Testis (tissue), 3 donors: ENCODE measurements around the gene ZFP36L2. TPM values are rescaled to one million over a fixed set of nuclear protein-coding genes. Genes with fewer than 3 reads are reported as not detected.
A peak's percentile ranks its signal among the peaks of the same experiment; 100 is the strongest.

ENCODE experiments used
- DNase-seq: peaks from one replicate; pipeline ENCODE4 v3.0.0-alpha.2; 2019
- H3K27ac ChIP-seq, 2 donors: fragments of 200-600 bp; sonication (generic); one replicate each; pipeline ENCODE4 v1.5.1; 2019
- H3K27me3 ChIP-seq: fragments of 200-600 bp; sonication (generic); one replicate; pipeline ENCODE4 v1.5.1; 2019
- H3K36me3 ChIP-seq: fragments of 200-600 bp; sonication (generic); one replicate; pipeline ENCODE4 v1.5.1; 2017; ENCODE audit warnings: low read depth; ENCODE audit errors: missing control alignments
- H3K4me1 ChIP-seq: fragments of 200-600 bp; sonication (generic); one replicate; pipeline ENCODE4 v1.5.1; 2019
- H3K4me3 ChIP-seq, 2 donors: fragments of 200-600 bp; sonication (generic); one replicate each; pipeline ENCODE4 v1.5.1; 2017 to 2019
- H3K9me3 ChIP-seq: fragments of 200-600 bp; sonication (generic); one replicate; pipeline ENCODE4 v1.5.1; 2017
- CTCF ChIP-seq, 3 experiments: fragments of 450-650 bp in 2 of 3; fragments of 200-600 bp in 1 of 3; sonication (generic) in 1 of 3; IDR thresholded peaks; one replicate each; pipeline ENCODE4 v1.5.1; 2016 to 2019; ENCODE audit warnings: antibody characterized with exemption in 3 of 3, mild to moderate bottlenecking in 2 of 3, moderate library complexity in 1 of 3
- POLR2A ChIP-seq: fragments of 450-650 bp; IDR thresholded peaks from one replicate; pipeline ENCODE4 v1.6.1; 2017; ENCODE audit warnings: antibody characterized with exemption, mild to moderate bottlenecking, moderate library complexity
- WGBS, 2 donors: methylation state at CpG; one replicate each; pipeline ENCODE4 v1.1.5; 2018; 5-methylcytosine and 5-hydroxymethylcytosine counted together
- intact Hi-C: fragments of 100-400 bp; cut with DNase I; formaldehyde crosslinking; loops from one replicate; pipeline ENCODE4 v1.15.1; 2023; ENCODE audit warnings: low total_unique reads
- polyA plus RNA-seq: library from polyadenylated mRNA; stranded (reverse); fragments of 350-450 nt; fragmentation: Illumina TruSeq; extraction: RNeasy Lipid Tissue Mini Kit (QIAGEN cat#74804); gene quantifications from one replicate; pipeline ENCODE4 v1.2.3, GENCODE V29; 2014; ENCODE audit warnings: low read depth, low replicate concordance; ENCODE audit not compliant: insufficient read depth
- total RNA-seq, 2 donors: library from RNA; depleted of rRNA; stranded (reverse); fragments of >200 nt; gene quantifications; one replicate each; pipeline ENCODE4 v1.2.3, GENCODE V29; 2016

The ZFP36L2 gene
- total and polyA plus RNA-seq, 3 donors from 2014 or later = 35.7 to 54.4 (median 45.4) TPM

- no peak for DNase-seq
- WGBS, 2 donors = 47 to 49% methylated on average over 5 of the region's 5 CpGs
- Histone ChIP-seq H3K4me1 (peaks cover 26% of the 10 kb centered on the region), H3K9me3 (no peaks in the 10 kb centered on the region), H3K27ac (peak overlapping the region; percentile 2 to 76), H3K27me3 (no peaks in the 10 kb centered on the region), H3K36me3 (no peaks in the 10 kb centered on the region), H3K4me3 (no peak overlapping the region)
- intact Hi-C loops = no loop called here
- TF ChIP-seq CTCF (IDR thresholded peaks at IDR 0.05) (no peak), POLR2A (no peak)
Observed at GRCh38 chr2:43265001-43265400, 38.6 kb upstream of the ZFP36L2 start.

- Histone ChIP-seq H3K27ac (no peak overlapping the region), H3K4me1 (peaks cover 6% of the 10 kb centered on the region), H3K4me3 (no peak overlapping the region), H3K27me3 (no peaks in the 10 kb centered on the region), H3K9me3 (no peaks in the 10 kb centered on the region), H3K36me3 (no peaks in the 10 kb centered on the region)
- 89 to 93% methylated on average over 6 of the region's 6 CpGs for WGBS, 2 donors
- TF ChIP-seq CTCF (IDR thresholded peaks at IDR 0.05) = no peak
- no peak for TF ChIP-seq POLR2A
- intact Hi-C loops = no loop called here
- DNase-seq = no peak
Observed at GRCh38 chr2:43262951-43263350, 36.5 kb upstream of the ZFP36L2 start.

- Histone ChIP-seq H3K36me3 (no peaks in the 10 kb centered on the region), H3K9me3 (no peaks in the 10 kb centered on the region), H3K4me1 (peaks cover 4% of the 10 kb centered on the region), H3K27me3 (no peaks in the 10 kb centered on the region), H3K27ac (no peak overlapping the region), H3K4me3 (no peak overlapping the region)
- no peak for TF ChIP-seq CTCF (IDR thresholded peaks at IDR 0.05)
- TF ChIP-seq POLR2A = no peak
- no peak for DNase-seq
- intact Hi-C loops = no loop called here
- 87 to 95% methylated on average over 1 of the region's 1 CpG for WGBS, 2 donors
Observed at GRCh38 chr2:43262239-43262638, 35.8 kb upstream of the ZFP36L2 start.

- Histone ChIP-seq H3K27me3 (no peaks in the 10 kb centered on the region), H3K9me3 (no peaks in the 10 kb centered on the region), H3K4me1 (no peaks in the 10 kb centered on the region), H3K36me3 (no peaks in the 10 kb centered on the region), H3K4me3 (no peak overlapping the region), H3K27ac (no peak overlapping the region)
- intact Hi-C loops = no loop called here
- 97 to 100% methylated on average over 1 of the region's 1 CpG for WGBS, 2 donors
- DNase-seq = no peak
- TF ChIP-seq POLR2A = no peak
- TF ChIP-seq CTCF (IDR thresholded peaks at IDR 0.05) = no peak
Observed at GRCh38 chr2:43259512-43259911, 33.1 kb upstream of the ZFP36L2 start.

- no peak for TF ChIP-seq POLR2A
- Histone ChIP-seq H3K4me3 (no peak overlapping the region), H3K27ac (no peak overlapping the region), H3K27me3 (no peaks in the 10 kb centered on the region), H3K4me1 (no peaks in the 10 kb centered on the region), H3K9me3 (no peaks in the 10 kb centered on the region), H3K36me3 (no peaks in the 10 kb centered on the region)
- intact Hi-C loops = no loop called here
- DNase-seq = no peak
- WGBS, 2 donors = 39 to 42% methylated on average over 2 of the region's 2 CpGs
Observed at GRCh38 chr2:43258547-43259156, 32.2 kb upstream of the ZFP36L2 start.
